Glutamatergic neuron (in vitro differentiated cells): Measurements from ENCODE around the gene PLA2G15. TPM values are rescaled to one million over a fixed set of nuclear protein-coding genes. Genes with fewer than 3 reads are reported as not detected.

Experiments used
- DNase-seq: peaks from one replicate; pipeline ENCODE4 v3.0.0; 2022
- H3K27ac Mint-ChIP-seq: one replicate; pipeline ENCODE4 v1.8.0; 2020; ENCODE audit warnings: mild to moderate bottlenecking, mixed read lengths, inconsistent platforms; ENCODE audit not compliant: unreplicated experiment
- H3K27me3 Mint-ChIP-seq: one replicate; pipeline ENCODE4 v1.8.0; 2020; ENCODE audit warnings: mild to moderate bottlenecking, moderate library complexity, mixed read lengths, inconsistent platforms; ENCODE audit not compliant: unreplicated experiment
- H3K36me3 Mint-ChIP-seq: one replicate; pipeline ENCODE4 v1.8.0; 2020; ENCODE audit warnings: mild to moderate bottlenecking, mixed read lengths, inconsistent platforms; ENCODE audit not compliant: unreplicated experiment
- H3K4me1 Mint-ChIP-seq: one replicate; pipeline ENCODE4 v1.8.0; 2020; ENCODE audit warnings: mild to moderate bottlenecking, low read depth, mixed read lengths, inconsistent platforms; ENCODE audit not compliant: unreplicated experiment
- H3K4me3 Mint-ChIP-seq: one replicate; pipeline ENCODE4 v1.8.0; 2020; ENCODE audit warnings: mild to moderate bottlenecking, mixed read lengths, inconsistent platforms; ENCODE audit not compliant: unreplicated experiment
- H3K9me3 Mint-ChIP-seq: one replicate; pipeline ENCODE4 v1.8.0; 2020; ENCODE audit warnings: mild to moderate bottlenecking, moderate library complexity, mixed read lengths, inconsistent platforms; ENCODE audit not compliant: unreplicated experiment
- total RNA-seq: library from RNA; stranded (reverse); fragmentation: NEBNext Ultra II Directional; extraction: Animal tissue kit (Norgen Biotek cat#: 25700); gene quantifications from one replicate; pipeline ENCODE4 v1.2.1, GENCODE V29; 2021; ENCODE audit not compliant: unreplicated experiment
- TF ChIP-seq, protein P1 (sequence below): fragments of 200-600 bp; sonication (generic); IDR thresholded peaks from one replicate; pipeline ENCODE4 v1.5.0; 2021; ENCODE audit not compliant: partially characterized antibody, unreplicated experiment

Gene PLA2G15
- total RNA-seq, 1 donor from 2014 or later, result 11.9 TPM

DNA sequence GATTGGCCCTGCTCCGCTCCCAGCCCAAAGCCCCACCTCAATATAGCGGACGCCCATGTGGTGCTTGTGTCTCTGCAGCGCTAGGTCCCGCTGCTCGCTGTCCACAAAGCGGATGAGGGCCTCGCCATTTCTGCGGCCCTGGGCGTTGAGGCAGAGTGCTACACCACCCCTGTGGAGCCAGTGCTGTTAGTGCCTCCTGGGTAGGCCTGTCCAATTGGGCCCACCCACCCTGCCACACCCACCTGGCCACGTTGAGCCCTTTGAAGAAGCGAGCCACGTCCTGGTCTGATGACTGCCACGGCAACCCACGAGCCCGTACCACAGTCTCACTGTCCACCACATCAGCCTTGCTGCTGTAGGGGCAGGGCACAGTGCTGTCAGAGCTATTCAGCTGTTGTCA is 12.8 kb upstream of the PLA2G15 start:
- peaks cover 2% of the 10 kb centered on the region for H3K9me3 Mint-ChIP-seq
- H3K27me3 Mint-ChIP-seq, result peaks cover 7% of the 10 kb centered on the region
- no peaks in the 10 kb centered on the region for H3K36me3 Mint-ChIP-seq
- no peak overlapping the region for H3K4me3 Mint-ChIP-seq
- H3K4me1 Mint-ChIP-seq, result peaks cover 10% of the 10 kb centered on the region
- no peak overlapping the region for H3K27ac Mint-ChIP-seq
- TF ChIP-seq, protein P1, sequence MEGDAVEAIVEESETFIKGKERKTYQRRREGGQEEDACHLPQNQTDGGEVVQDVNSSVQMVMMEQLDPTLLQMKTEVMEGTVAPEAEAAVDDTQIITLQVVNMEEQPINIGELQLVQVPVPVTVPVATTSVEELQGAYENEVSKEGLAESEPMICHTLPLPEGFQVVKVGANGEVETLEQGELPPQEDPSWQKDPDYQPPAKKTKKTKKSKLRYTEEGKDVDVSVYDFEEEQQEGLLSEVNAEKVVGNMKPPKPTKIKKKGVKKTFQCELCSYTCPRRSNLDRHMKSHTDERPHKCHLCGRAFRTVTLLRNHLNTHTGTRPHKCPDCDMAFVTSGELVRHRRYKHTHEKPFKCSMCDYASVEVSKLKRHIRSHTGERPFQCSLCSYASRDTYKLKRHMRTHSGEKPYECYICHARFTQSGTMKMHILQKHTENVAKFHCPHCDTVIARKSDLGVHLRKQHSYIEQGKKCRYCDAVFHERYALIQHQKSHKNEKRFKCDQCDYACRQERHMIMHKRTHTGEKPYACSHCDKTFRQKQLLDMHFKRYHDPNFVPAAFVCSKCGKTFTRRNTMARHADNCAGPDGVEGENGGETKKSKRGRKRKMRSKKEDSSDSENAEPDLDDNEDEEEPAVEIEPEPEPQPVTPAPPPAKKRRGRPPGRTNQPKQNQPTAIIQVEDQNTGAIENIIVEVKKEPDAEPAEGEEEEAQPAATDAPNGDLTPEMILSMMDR, result no peak
- DNase-seq, result no peak

DNA sequence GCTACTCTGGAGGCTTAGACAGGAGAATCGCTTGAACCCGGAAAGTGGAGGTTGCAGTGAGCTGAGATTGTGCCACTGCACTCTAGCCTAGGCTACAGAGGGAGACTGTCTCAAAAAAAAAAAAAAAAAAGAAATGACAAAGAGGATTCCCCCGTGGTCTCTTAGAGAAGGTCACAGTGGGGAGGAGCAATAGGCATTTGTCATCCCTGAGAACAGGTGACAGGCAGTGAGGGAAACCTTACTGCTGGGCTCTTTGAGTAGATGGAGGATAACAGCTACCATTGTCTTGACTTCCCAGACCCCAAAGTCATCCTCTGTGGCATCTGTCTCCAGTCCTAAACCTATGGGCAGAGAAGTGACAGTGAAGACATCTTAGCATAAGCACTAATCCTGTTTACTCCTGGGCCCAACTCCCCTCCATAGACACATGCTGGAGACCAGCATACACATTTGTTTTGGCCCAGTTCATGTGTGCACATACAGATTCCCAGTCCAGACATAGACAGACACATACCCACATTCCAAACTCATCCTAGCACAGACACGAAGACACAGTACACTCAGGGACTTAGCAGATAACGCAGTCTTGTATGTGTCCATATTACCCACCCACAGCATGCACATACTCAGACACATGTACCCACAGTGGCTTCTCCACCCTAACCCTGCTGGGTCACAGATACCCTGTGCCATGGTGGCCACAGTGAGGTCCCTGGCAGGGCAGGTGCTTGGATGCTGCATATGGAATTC is 11.9 kb upstream of the PLA2G15 start:
- Mint-ChIP-seq H3K4me3 (no peak overlapping the region), H3K27ac (no peak overlapping the region), H3K27me3 (peaks cover 8% of the 10 kb centered on the region), H3K36me3 (no peaks in the 10 kb centered on the region), H3K4me1 (peaks cover 8% of the 10 kb centered on the region), H3K9me3 (peaks cover 2% of the 10 kb centered on the region)
- no peak for DNase-seq
- TF ChIP-seq, protein P1, result no peak

DNA sequence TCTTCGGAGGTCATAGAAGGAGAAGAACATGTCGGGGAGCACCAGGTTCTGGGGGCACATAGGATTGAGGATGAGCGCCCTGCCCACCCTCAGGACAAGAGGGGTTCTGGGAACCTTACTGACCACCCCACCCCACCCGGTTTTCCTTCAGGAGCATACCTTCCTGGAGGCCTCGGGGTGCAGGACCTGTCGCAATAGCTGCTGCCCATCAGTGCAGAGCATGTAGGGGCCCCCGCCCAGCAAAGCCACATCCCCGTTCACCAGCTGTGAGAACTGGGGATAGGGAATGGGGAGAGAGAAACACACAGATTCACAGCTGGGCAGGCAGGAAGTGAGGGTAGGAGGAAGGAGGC is 11.4 kb upstream of the PLA2G15 start:
- no peak for DNase-seq

DNA sequence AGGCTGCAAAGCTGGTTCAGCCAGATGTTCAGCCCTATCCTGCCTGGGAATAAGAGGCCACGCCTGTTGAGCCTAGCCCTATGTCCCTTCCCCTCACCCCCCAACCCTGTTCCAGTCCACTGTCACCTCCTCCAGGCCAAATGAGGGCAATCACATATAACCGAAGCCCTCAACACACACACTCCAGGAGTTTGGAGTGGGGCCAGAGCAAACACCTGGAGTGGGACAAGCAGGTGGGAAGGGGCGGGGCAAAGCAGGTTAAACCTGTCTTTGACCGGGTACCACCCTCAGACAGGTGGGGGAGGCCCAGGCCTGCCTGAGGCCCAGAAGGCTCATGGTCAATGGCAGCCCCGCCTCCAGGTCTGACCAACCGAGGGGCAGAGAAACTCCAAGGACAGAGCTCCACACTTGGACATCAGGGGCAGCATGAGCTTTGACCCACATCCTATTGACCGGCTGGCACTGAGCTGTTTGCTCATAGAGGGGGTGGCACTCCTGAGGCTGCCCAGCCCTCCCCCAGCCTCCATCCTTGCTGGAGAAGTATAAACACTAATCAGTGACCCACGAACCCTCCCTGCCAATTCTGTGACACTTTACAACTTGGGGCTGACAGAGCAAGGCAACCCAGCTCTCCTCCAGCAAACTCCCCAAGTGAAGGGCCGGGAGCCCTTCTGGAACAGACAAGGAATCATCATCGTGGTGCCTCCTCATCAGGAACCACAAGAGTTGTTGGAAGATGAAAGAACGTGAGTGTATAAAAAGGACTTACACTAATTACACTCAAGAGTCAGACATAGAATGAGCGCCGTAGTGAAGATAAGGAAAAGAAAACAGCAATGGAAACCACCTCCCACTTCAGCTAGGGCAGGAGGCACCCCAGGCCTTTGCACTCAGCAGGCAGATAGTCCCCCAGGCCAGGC is 10.7 kb upstream of the PLA2G15 start:
- H3K4me3 Mint-ChIP-seq, result peak overlapping the region; percentile 37
- TF ChIP-seq, protein P1, result no peak
- peaks cover 2% of the 10 kb centered on the region for H3K9me3 Mint-ChIP-seq
- no peaks in the 10 kb centered on the region for H3K36me3 Mint-ChIP-seq
- peaks cover 8% of the 10 kb centered on the region for H3K27me3 Mint-ChIP-seq
- peaks cover 4% of the 10 kb centered on the region for H3K4me1 Mint-ChIP-seq
- no peak for DNase-seq
- H3K27ac Mint-ChIP-seq, result no peak overlapping the region

More for the DNA sequence above, 11.4 kb upstream of the PLA2G15 start:
- Mint-ChIP-seq H3K27me3 (peaks cover 8% of the 10 kb centered on the region), H3K4me1 (peaks cover 8% of the 10 kb centered on the region), H3K36me3 (no peaks in the 10 kb centered on the region), H3K27ac (no peak overlapping the region), H3K4me3 (no peak overlapping the region), H3K9me3 (peaks cover 2% of the 10 kb centered on the region)
- TF ChIP-seq, protein P1, result no peak
